Heart left ventricle (tissue), 13 donors: ENCODE data around the gene KRT74.

Source experiments
- POLR2A ChIP-seq, 2 donors: fragments of 450-650 bp; IDR thresholded peaks; one replicate each; pipeline ENCODE4 v1.6.1; 2017; ENCODE audit warnings: antibody characterized with exemption in 2 of 2, mild to moderate bottlenecking in 2 of 2, moderate library complexity in 2 of 2
- TF ChIP-seq, protein P1 (sequence below), 12 donors: fragments of 200-600 bp; sonication (generic) in 4 of 12; IDR thresholded peaks; one replicate each; pipeline versions ENCODE4 v1.5.0 to v1.8.0; 2018 to 2022; ENCODE audit warnings: antibody characterized with exemption in 12 of 12, mild to moderate bottlenecking in 5 of 12
- donor health status: ischemic (EF 13 %, LVEDD 7.1; RV severe dilation, severe dysfunction).
- donor health status: DM: no; HTN: yes; CAD: no.
- donor health status: DM: no; HTN: no; CAD: no.
- donor health status: ischemic (EF 25% LVEDD 6.9; RV normal size, moderate dysfunction).
- donor health status: ischemic (EF 25% LVEDD 5.7; RV mildly dilated, moderate dysfunction).
- donor health status: ischemic (EF 35%, LVEDD 5.7; RV mildly dilated, moderate dysfunction).
- donor health status: nonischemic (EF 11% LVEDD 7.7; RV severe dilation, severe dysfunction).
- donor health status: DM: yes; HTN: yes; CAD: no.
- donor health status: PGD.
- donor health status: ischemic (EF 29% LVEDD 5.4; RV normal size, mild dysfunction).
- donor health status: nonischemic (EF 23%, LVEDD 6.1; RV moderate dilation, normal function).

DNA sequence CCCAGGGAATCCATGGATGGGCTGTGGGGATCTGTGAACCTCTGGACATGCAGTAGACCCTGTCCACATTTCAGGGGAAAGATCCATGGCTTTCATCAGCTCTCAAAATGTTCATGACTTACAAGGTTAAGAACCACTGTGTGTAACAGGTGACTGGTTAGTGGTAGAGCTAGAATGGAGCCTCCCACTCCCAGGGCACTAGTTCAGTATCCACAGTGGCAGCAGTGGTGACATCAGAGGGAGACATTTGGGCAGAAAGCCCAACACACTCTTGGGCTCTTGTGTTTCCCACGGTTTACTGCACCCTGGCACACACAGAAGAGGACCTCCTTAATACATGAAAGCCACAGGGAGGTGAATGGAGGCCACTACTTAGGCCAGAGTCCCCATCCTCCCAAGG, 9.1 kb downstream of the KRT74 start:
- TF ChIP-seq, protein P1, sequence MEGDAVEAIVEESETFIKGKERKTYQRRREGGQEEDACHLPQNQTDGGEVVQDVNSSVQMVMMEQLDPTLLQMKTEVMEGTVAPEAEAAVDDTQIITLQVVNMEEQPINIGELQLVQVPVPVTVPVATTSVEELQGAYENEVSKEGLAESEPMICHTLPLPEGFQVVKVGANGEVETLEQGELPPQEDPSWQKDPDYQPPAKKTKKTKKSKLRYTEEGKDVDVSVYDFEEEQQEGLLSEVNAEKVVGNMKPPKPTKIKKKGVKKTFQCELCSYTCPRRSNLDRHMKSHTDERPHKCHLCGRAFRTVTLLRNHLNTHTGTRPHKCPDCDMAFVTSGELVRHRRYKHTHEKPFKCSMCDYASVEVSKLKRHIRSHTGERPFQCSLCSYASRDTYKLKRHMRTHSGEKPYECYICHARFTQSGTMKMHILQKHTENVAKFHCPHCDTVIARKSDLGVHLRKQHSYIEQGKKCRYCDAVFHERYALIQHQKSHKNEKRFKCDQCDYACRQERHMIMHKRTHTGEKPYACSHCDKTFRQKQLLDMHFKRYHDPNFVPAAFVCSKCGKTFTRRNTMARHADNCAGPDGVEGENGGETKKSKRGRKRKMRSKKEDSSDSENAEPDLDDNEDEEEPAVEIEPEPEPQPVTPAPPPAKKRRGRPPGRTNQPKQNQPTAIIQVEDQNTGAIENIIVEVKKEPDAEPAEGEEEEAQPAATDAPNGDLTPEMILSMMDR (IDR thresholded peaks at IDR 0.05), result no peak
- TF ChIP-seq POLR2A (IDR thresholded peaks at IDR 0.05), result no peak
